ENCODE measurements around the gene ARNT2.
"Not testable (repeated sequence)": the region's sequence is repeated elsewhere in the genome, so short reads cannot be mapped to it uniquely, and the experiment has no call there.

Gene ARNT2

DNA sequence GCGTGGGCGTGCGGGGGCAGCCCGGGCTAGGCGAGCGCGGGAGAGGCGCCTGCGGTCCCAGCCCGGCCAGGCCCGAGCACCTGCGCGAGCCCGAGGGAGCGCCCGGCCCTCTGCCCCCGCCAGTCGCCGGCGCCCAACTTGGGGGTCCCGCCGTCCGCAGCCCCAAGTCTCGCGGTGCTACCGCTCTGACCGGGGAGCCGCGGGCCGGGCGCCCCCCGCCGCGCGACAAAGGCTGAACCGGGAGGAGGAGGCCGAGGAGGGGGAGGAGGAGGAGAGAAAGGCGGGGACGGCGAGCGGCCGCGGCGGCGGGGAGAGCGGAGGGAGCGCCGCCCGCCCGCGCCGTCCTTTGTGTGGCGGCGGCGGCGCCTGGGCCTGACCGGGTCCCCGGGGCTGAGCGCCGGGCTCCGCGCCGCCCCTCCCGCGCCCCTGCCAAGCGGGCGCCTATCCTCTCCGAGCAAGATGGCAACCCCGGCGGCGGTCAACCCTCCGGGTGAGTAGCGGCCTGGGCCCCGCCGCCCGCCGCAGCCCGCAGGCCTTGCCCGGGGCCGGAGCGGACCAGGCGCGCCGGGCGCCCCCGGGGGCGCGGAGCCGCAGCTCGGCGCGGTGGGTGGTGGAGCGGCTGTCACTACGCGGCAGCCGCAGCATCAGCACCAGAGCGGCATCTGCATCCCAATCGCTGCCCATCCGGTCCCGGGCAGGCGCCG, at the start of gene ARNT2:
Gene ARNT2, plus strand, starts transcription at position 326 of the 704 bp plus-strand sequence. Its CDS starts 134 bp downstream, at position 460.
- DNase-seq (ENCODE audit: low read depth, low spot score): no peak

DNA sequence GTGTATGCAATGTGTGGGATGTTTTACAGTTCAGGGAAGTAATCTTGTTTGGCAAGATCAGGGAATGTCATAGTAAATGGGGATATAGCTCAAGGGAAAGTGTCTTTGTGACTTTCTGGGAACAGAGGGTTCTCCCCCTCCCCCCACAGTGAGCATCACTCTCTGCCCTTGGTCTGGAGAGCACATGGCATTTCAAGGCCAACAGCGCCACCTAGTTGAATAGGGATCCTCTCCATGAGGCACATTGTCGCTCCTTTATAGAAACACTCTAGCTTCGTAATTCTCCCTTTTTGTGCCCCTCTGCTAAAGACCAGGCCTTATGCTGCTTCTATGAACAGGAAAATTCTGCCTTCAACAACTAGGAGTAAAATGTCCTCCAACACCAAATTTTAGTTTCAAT, 37.1 kb upstream of the ARNT2 start:
- DNase-seq (ENCODE audit: low read depth, low spot score): no peak

DNA sequence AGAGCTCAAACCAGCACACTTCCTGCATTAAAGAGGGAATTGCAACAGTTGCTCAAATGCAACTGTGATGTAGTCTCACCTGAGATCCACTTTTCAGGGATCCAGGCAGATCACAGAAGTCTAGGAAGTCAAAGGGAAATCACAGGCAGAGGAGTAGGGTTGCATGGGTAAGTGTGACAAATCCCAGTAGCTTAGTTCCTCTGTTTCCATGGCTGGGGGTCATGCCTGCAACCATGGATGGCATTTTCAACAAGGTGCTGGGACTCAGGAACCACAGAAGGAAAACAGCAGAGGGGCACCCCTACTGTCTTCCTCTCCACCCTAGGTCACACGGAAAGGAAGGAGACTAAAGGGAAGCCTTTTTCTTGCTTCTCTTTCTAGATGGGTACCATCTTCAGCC, 36.5 kb upstream of the ARNT2 start:
- no peak for DNase-seq (ENCODE audit: low read depth, low spot score)

DNA sequence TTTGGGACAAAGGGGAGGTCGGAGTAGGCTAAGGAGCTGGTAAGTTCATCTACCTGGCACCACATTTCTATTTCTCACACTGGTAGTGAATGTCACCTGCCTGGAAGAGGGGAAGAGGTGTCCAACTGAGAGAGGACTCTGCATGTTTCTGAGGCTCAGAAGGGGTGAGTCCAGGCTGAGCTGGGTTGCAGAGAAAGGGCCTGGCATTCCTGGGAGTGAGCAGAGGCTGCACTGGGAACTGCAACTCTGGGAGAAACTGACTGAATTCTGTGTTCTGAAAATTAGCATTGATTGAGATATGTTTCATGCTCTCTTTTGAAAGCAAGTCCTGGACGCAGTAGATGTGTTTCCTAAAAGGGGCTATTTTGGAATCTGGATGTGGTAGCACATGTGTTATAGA, 32.3 kb upstream of the ARNT2 start:
- DNase-seq (ENCODE audit: low read depth, low spot score): no peak

DNA sequence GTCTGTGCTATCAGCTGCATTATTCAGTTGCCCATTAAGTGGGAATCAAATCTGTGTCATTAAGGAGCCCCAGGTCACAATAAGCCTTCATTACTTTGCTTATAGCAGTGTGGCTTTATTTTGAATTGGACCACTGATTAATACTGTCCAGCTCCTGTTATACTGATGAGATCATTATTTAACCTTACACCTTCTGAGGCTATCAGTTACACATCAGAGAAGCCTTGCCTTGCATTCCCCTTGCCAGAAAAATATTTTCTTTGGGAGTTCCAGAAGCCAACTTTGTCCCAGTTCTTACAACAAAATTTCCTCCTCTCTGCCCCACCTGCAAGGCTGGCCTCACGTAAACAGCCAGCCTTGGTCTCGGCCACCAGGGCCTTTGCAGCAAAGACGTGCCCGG, 29.7 kb upstream of the ARNT2 start:
- DNase-seq (ENCODE audit: low read depth, low spot score): no peak

DNA sequence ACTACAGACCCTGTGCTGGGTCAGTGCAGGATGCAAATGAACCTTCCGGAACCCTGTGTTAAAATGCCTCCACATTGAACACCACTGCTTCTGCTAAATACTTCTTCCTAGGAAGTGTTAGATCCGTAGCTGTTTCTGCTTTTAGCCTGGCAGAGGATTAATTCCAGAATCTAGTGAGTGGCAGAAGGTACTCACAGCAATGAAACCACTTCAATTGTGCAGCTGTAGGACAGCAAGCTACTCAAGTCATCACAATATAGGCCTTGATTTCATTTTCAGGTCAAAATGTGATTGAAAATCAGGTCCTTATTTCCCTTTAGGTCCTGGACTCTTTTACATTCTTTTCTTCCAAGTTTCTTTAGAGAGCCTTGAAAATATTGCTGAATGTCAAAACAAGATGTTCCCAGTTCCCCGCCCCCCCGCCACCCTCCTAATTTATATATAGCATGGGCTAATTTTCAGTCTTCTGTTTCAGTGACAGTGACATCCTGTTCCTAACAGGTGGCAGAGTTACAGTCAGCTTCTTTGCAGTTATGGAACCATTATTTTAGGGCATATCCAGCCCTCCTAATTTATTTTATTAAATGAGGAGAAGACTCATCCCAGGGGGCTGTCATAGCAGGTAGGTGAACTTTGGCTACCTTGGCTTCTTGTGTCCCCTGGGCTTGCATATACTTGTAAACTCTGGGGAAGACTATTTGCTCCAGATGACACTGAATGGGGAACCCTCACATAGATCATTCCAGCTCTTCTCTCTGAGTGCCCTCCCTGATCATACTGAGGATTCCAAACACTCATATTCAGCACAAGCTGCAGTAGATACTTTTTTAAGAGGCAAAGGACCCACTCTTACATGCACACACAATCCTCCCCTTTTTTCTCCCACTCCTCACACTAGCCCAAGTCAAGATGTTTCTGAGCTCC, 28.0 kb upstream of the ARNT2 start:
- DNase-seq (ENCODE audit: low read depth, low spot score): no peak

DNA sequence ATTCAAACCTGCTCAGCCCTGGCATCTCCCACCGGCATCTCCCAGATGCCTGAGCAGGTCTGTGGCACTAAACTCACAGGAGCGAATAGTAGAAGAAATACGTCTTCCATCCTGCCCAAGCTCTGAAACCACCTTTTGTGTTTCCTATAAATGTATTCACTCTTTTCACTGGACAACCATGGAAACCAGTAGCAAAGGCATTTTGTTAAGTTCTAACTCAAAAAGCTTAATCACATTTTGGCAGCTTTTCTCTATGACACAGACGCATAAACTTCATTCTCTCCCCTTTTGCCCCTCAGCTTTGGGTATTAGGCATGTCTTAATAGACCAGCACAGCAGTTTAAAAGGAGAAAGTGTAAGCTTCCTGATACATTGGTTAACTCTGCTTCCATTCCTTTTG, 24.5 kb upstream of the ARNT2 start:
- no peak for DNase-seq (ENCODE audit: low read depth, low spot score)

DNA sequence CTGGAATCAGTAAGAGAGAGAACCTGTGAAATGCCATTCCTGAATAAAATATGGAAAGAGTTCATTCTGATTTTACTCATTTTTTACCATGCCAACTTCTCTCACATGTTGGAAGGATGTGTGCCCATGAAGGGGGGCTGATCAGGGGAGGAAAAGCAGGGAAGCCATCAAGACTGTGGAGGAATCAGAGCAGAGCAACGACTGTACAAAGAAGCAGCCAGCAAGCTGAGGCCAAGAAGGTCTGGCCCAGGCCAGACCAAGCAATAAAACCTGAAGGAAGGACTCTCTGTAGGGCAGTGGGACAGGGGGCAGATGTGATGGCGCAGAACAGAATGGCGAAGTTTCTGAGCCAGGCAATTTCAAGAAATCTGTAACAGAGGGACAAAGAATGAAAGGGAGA, 24.0 kb upstream of the ARNT2 start:
- DNase-seq (ENCODE audit: low read depth, low spot score): no peak

DNA sequence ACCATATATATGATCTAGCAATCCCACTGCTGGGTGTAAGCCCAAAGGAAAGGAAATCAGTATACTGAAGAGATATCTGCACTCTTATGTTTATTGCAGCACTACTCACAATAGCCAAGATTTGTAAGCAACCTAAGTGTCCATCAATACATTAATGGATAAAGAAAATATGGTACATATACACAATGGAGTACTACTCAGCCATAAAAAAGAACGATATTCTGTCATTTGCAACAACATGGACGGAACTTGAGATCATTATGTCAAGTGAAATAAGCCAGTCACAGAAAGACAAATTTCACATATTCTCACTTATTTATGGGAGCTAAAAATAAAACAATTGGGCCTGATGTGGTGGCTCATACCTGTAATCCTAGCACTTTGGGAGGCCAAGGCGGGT, 21.9 kb upstream of the ARNT2 start:
- no peak for DNase-seq (ENCODE audit: low read depth, low spot score)

DNA sequence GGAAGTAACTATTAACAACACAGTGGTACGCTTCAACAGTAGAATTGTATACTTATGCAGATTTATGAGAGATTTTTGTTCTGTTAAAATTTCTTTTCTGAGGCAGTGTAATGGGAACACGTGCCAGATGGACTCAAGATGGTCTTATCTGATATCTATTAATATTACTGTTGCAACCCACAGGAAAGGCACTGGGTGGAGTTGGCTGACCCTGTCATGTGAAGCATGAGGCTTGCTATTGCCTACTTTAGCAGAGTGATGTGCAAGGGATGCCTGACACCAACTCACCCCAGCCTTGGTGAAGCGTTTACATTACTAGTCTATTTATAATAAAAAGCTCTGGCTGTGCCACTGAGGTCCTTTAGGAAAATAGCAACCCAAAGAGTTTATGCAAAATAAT, 19.8 kb upstream of the ARNT2 start:
- DNase-seq (ENCODE audit: low read depth, low spot score): no peak

DNA sequence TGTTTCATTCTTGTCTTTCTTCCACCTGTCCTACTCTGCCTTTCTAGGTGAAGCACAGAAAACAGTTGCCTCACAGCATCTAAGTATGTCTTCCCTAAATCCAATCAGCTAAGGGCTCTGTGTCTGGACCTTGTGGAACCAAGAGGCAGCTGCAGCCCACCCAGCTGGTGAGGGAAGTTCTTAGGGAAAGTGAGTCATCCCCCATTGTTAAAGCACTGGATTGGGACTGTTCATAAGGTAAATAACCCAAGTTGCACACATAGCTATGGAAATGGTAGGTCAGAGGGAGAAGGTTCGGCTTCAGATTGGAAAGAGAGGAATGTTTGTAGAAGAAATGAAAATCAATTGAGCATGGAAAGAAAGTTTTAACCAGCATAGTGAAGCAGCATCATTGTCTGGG, 18.0 kb upstream of the ARNT2 start:
- DNase-seq (ENCODE audit: low read depth, low spot score): no peak

DNA sequence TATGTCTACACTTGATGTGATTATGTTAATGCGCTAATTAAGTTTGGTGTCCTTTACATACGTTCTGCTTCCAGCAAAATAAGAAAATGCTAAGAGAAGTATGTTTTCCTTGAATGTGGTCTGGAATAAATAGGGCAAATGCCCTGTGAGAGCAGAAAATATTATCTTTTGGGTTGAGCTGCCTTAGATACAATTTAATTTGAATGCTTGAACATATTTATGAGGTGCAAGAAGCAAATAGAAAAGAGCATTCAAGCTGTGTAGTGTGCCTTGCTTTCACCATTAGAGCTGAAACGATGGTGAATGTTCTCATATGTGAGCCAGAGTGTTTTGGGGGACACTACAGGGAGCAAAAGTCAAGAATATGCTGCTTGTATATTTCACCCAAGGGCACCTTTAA, 15.9 kb upstream of the ARNT2 start:
- no peak for DNase-seq (ENCODE audit: low read depth, low spot score)

DNA sequence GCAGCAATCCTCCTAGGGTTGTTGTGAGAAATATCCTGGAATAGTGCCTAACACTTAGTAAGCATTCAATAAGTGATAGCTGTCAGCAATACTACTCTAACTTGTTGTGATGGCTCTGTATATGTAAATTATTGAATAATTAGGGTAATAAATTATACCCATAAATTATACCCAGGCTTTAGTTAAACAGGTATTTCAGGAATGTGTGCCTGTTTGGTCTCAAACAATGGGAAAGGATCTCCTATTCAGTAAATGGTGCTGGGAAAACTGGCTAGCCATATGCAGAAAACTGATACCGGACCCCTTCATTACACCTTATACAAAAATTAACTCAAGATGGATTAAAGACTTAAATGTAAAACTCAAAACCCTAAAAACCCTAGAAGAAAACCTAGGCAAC, 14.8 kb upstream of the ARNT2 start:
- no peak for DNase-seq (ENCODE audit: low read depth, low spot score)

DNA sequence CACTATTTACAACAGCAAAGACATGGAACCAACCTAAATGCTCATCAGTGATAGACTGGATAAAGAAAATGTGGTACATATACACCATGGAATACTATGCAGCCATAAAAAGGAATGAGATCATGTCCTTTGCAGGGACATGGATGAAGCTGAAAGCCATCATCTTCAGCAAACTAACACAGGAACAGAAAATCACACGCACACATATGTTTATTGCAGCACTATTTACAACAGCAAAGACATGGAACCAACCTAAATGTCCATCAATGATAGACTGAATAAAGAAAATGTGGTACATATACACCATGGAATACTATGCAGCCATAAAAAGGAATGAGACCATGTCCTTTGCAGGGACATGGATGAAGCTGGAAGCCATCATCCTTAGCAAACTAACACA, 13.2 kb upstream of the ARNT2 start:
- DNase-seq (ENCODE audit: low read depth, low spot score): not testable (repeated sequence)

DNA sequence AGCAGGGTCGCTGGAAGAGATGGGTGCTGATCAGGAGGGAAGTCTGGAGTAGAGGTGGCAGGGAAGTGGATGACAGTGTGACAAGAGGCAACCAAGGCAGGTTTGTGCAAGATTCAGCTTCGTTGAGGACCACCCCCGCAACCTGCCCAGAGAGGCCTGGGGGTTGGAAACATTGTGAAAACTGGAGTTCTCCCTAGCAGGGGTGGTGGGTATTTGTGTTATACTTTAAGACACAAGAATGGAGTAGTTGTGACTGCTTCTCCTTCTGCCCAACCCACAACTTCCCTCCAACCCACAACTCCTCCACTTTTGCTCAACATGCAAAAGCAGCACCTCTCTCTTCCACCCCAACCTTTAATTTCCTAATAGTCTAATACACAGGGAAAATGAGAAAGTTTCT, 8.6 kb upstream of the ARNT2 start:
- no peak for DNase-seq (ENCODE audit: low read depth, low spot score)

DNA sequence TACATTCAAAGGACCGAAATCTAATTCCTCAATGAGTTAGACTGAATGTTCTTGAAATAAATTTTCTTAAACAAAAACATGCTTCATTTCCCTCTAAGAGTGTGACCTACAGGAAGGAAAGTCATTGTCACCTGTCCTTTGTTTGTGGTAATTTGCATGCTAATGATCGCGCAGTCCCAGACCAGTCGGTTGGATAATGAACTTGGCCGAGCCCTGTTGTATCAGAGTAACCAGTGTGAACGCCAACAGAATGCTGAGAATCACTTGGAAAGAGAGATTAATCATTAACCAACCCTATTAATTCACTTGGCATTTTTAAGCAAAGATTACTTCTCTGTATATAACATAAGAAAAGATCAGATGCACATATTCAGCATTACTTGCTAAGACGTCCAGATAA, 8.1 kb upstream of the ARNT2 start:
- DNase-seq (ENCODE audit: low read depth, low spot score): no peak

DNA sequence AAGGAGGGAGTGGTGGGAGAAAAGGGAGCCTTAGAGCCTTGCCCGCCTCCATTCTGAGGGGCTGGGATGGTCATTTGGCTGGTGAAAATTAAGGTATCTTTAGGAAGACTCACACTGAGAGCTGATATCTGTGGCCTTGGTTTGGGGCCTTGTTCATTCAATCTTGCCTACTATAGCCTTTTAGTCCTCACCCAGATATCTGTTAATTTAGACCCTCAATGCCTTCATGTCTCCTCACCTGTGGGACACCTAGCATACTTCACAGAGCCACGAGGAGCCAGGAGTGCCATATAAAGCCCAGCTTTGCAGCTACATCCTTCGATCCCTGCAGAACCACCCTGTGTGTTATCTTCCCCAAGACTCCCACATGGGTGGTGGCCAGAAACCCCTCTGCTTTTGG, 4.7 kb upstream of the ARNT2 start:
- DNase-seq (ENCODE audit: low read depth, low spot score): no peak

DNA sequence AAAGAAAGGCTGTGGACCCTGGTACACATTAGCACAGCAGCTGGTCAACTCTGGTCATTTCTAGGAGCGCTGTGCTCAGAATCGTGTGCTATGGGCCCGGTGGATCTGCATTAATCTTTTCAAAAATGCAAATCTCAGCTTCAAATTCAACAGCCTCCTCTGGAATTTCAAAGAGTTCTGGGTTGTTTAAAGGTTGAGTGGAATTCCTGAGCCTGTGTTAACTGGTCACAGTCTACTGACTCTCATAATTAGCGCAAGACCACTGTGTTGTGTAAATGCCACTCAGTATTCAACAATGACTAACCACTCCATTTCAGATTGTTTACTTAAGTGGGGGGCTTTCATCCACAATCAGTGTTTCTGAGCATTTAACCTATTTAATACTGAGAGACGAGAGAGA, 2.7 kb upstream of the ARNT2 start:
- no peak for DNase-seq (ENCODE audit: low read depth, low spot score)

DNA sequence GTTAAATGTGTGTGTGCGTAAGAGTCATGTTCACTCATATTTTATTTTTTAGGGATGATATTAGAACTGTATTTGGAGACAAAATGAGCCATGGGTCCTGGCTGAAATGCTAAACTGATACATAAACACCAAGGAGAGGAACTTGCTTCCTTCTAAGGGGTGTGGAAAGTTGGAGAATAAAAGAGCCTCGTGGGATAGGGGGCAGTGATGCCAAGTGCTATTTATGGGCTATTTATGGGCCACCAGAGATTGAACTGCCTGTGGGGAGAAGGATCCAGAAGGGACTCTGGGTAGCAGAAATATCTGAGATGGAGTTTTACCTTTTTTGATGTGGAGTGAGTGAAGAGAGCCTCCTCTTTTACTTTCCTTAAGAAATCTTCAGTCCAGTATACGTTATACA, 1.8 kb upstream of the ARNT2 start:
- no peak for DNase-seq (ENCODE audit: low read depth, low spot score)

DNA sequence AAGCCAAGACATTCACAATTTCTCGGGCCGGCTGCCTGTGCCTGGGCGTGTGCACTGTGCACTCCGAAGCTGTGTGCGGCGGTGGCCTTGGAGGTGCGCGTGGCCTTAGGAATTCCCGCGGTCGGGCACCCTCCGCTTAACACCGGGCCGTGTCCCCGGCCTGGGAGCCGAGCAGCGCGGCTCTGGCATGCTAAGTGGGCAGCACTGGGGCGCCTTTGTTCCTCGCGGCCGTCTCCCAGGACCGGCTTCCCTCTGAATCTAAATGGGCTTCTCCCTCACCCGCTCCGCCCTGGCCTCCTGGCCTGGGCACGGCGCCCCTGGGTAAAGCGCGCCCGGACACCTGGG, 498 bp upstream of the ARNT2 start:
- no peak for DNase-seq (ENCODE audit: low read depth, low spot score)

DNA sequence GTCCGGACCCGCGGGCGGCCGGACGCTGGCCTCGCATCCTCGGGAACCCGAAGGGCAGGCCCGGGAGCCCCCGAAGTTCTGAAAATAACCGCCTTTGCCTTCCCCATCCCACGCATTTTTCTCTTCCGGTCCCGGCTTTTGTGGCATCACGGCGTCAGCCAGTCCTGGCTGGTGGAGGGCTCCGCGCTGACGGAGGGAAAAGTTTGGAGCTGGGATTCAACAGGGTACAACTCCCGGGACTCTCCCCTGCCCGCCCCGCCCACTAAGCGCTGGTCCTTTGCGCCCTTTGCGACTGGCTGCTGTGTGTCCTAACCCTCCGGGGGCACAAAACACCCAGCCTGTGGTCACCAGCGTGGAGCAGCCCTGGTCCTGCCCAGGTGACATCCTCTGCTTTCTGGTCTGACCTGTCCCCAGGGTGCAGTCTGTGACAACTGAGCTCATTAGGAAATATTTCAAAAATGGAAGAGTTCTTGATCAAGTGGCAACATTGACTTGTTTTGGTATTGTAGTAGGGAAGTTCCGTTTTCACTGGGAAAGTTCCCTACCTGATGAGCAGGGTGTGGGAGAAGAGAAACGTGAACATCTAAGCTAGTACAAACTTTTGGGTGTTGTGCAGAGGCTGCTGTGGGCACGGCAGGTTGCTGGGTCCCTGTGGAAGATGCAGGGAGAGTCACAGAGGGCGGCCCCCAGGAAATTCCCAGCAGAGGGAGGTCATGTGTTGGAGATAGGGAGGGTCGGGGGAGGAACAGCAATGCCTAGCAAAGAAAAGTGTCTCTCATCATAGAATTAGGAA, 775 bp downstream of the ARNT2 start:
- no peak for DNase-seq (ENCODE audit: low read depth, low spot score)

DNA sequence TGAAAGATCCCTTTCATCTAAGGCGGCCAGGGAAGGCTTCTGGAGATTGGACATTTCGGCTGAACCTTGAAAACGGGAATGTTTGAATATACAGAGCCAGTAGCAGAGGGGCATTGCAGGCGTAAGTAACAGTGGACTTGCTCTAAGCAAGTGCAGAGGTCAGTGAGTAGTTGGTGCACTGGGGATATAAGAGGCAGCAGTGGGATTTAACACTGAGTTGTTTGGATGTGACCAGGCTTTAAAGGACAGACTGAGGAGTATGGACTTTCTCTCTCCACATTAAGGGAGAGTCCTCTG, 1.3 kb downstream of the ARNT2 start:
- DNase-seq (ENCODE audit: low read depth, low spot score): no peak

DNA sequence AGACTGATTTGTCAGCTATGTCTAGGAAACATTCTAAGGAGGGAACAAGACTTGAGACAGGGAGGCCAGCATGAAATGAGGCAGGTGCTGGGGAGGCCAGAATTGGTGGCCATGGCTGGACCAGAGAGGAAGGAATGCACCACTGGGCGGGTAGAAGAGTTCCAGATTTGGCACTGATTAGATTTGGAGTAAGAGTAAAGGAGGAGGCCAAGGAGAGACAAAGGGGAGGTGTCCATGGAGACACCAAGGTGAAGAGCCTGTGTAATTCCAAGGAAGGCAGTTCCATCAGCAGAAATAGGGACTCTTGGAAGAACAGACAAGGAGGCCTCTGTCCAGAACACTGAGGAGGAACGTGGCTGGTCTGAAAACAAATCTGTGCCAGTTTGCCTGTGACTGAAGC, 1.8 kb downstream of the ARNT2 start:
- DNase-seq (ENCODE audit: low read depth, low spot score): no peak
